Body of pancreas (tissue), 4 donors: Measurements from ENCODE around the gene TMEM154. TPM values are rescaled to one million over a fixed set of nuclear protein-coding genes. Genes with fewer than 3 reads are reported as not detected.

ENCODE experiments used
- ATAC-seq: fragments of 150-250 bp; one replicate; pipeline ENCODE4 v1.9.1; 2016
- DNase-seq, 4 donors: peaks; one replicate each; pipeline ENCODE4 v3.0.0-alpha.2; 2019
- H3K27ac ChIP-seq, 4 donors: fragments of 200-600 bp; sonication (generic); 1 replicate in 3 of 4; 2 replicates in 1 of 4; pipeline versions ENCODE4 v1.5.1 to v1.6.1; 2016 to 2019; ENCODE audit warnings: mild to moderate bottlenecking in 1 of 4, mixed read lengths in 1 of 4, moderate library complexity in 1 of 4
- H3K27me3 ChIP-seq, 2 donors: fragments of 200-600 bp; sonication (generic); one replicate each; pipeline ENCODE4 v1.6.0; 2016; ENCODE audit warnings: mild to moderate bottlenecking in 1 of 2
- H3K36me3 ChIP-seq, 2 donors: fragments of 200-600 bp; sonication (generic); replicated peaks in 1 of 2; 2 replicates each; pipeline ENCODE4 v1.5.1; 2016; ENCODE audit warnings: low read depth in 2 of 2; ENCODE audit not compliant: insufficient read depth in 1 of 2
- H3K4me1 ChIP-seq: fragments of 200-600 bp; sonication (generic); one replicate; pipeline ENCODE4 v1.6.0; 2016
- H3K4me3 ChIP-seq, 2 donors: fragments of 200-600 bp; sonication (generic); 1 replicate in 1 of 2; 2 replicates in 1 of 2; pipeline ENCODE4 v1.5.1; 2016 to 2019
- H3K9me3 ChIP-seq, 3 donors: fragments of 200-600 bp; sonication (generic); 1 replicate in 2 of 3; 2 replicates in 1 of 3; pipeline ENCODE4 v1.5.1; 2016
- CTCF ChIP-seq, 7 experiments: fragments of 450-650 bp in 4 of 7; fragments of 200-600 bp in 3 of 7; sonication (generic) in 3 of 7; IDR thresholded peaks; one replicate each; pipeline ENCODE4 v1.5.1; 2016 to 2019; ENCODE audit warnings: antibody characterized with exemption in 7 of 7
- POLR2A ChIP-seq, 3 donors: fragments of 450-650 bp; IDR thresholded peaks; one replicate each; pipeline ENCODE4 v1.6.1; 2016; ENCODE audit warnings: antibody characterized with exemption in 3 of 3, mild to moderate bottlenecking in 2 of 3
- WGBS, 2 donors: methylation state at CpG; one replicate each; pipeline ENCODE4 v1.1.5; 2017; 5-methylcytosine and 5-hydroxymethylcytosine counted together
- intact Hi-C: fragments of 100-400 bp; cut with DNase I; formaldehyde crosslinking; loops from one replicate; pipeline ENCODE4 v1.15.1; 2023
- total RNA-seq, 2 donors: library from RNA; depleted of rRNA; stranded (reverse); fragments of >200 nt; gene quantifications; one replicate each; pipeline ENCODE4 v1.1.0, GENCODE V29; 2016

TMEM154 gene
- total RNA-seq, 2 donors from 2014 or later: under 0.01 to 0.52 TPM

- DNase-seq (no peak), ATAC-seq (no peak)
- Histone ChIP-seq H3K27me3 (no peaks in the 10 kb centered on the region), H3K36me3 (no peaks in the 10 kb centered on the region), H3K4me3 (no peak overlapping the region), H3K4me1 (no peaks in the 10 kb centered on the region), H3K27ac (no peak overlapping the region), H3K9me3 (no peaks in the 10 kb centered on the region)
- WGBS, 2 donors: 31 to 40% methylated on average over 1 of the region's 1 CpG
- TF ChIP-seq POLR2A (IDR thresholded peaks at IDR 0.05) (no peak), CTCF (IDR thresholded peaks at IDR 0.05) (no peak)
- intact Hi-C loops: no loop called here
Measured at GRCh38 chr4:152678841-152679240, 956 bp downstream of the TMEM154 start.

GRCh38 chr4:152677117-152677516 is 2.7 kb downstream of the TMEM154 start:
- Histone ChIP-seq H3K9me3 (no peaks in the 10 kb centered on the region), H3K4me3 (no peak overlapping the region), H3K36me3 (no peaks in the 10 kb centered on the region), H3K4me1 (no peaks in the 10 kb centered on the region), H3K27ac (no peak overlapping the region), H3K27me3 (no peaks in the 10 kb centered on the region)
- intact Hi-C loops: no loop called here
- ATAC-seq (no peak), DNase-seq (no peak)
- 63 to 72% methylated on average over 2 of the region's 2 CpGs for WGBS, 2 donors
- TF ChIP-seq POLR2A (IDR thresholded peaks at IDR 0.05): no peak

GRCh38 chr4:152676052-152676854 is 3.5 kb downstream of the TMEM154 start:
- no peak for TF ChIP-seq POLR2A (IDR thresholded peaks at IDR 0.05)
- no peak for TF ChIP-seq CTCF (IDR thresholded peaks at IDR 0.05)
- Histone ChIP-seq H3K9me3 (no peaks in the 10 kb centered on the region), H3K36me3 (no peaks in the 10 kb centered on the region), H3K27ac (no peak overlapping the region), H3K4me1 (no peaks in the 10 kb centered on the region), H3K27me3 (no peaks in the 10 kb centered on the region), H3K4me3 (no peak overlapping the region)
- intact Hi-C loops: no loop called here
- 49 to 52% methylated on average over 3 of the region's 3 CpGs for WGBS, 2 donors
- DNase-seq: no peak
- no peak for ATAC-seq

DNA sequence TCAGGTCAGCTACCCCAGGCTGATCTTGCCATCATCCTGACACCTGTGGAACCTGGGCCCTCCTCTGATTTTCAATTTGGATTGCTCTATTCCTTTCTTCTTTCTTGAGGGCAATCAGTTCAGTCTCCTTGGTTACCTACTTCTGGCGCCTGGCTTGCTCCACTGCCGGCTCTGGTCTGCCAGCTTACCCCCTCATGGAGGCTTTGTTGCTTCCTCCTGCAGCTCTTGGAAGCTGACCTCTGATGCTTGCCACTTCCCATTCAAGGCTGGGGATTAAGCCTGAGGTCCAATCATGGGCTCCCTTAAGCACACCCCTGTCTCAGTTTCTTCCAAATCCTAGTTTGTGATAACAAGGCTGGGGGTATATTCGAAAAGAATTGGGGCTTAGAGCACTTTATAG is 5.4 kb downstream of the TMEM154 start:
- Histone ChIP-seq H3K4me1 (no peaks in the 10 kb centered on the region), H3K27ac (no peak overlapping the region), H3K9me3 (no peaks in the 10 kb centered on the region), H3K36me3 (no peaks in the 10 kb centered on the region), H3K4me3 (no peak overlapping the region), H3K27me3 (peaks cover 0 to 2% of the 10 kb centered on the region in 2 donors)
- WGBS, 2 donors: 74 to 85% methylated on average over 3 of the region's 3 CpGs
- no peak for DNase-seq
- intact Hi-C loops: no loop called here
- ATAC-seq: no peak
- TF ChIP-seq CTCF (IDR thresholded peaks at IDR 0.05) (no peak), POLR2A (IDR thresholded peaks at IDR 0.05) (no peak)

- no peak overlapping the region for H3K27ac ChIP-seq
- intact Hi-C loops: no loop called here
- no peak for TF ChIP-seq CTCF (IDR thresholded peaks at IDR 0.05)
- TF ChIP-seq POLR2A (IDR thresholded peaks at IDR 0.05): no peak
- no peak overlapping the region for H3K4me3 ChIP-seq
- no peaks in the 10 kb centered on the region for H3K9me3 ChIP-seq
- 88 to 91% methylated on average over 4 of the region's 4 CpGs for WGBS, 2 donors
- no peaks in the 10 kb centered on the region for H3K4me1 ChIP-seq
- DNase-seq: no peak
- no peak for ATAC-seq
- no peaks in the 10 kb centered on the region for H3K36me3 ChIP-seq
- peaks cover 0 to 2% of the 10 kb centered on the region in 2 donors for H3K27me3 ChIP-seq
Measured at GRCh38 chr4:152673489-152673888, 6.3 kb downstream of the TMEM154 start.
